PC-9 (cell line): ENCODE data around the gene CDKN2D. TPM values are rescaled to one million over a fixed set of nuclear protein-coding genes. Genes with fewer than 3 reads are reported as not detected.

ENCODE experiments used
- BruUV-seq: library from RNA; stranded (reverse); fragments of 400-500 nt; replicated peaks from 2 replicates; lab custom pipeline; 2021; lab: Mats Ljungman, UMichigan
- CTCF ChIA-PET: fragments of 300-600 bp; sonication (Branson Sonifier 250); formaldehyde crosslinking; loops from one replicate; lab custom pipeline; 2022; ENCODE audit warnings: antibody characterized with exemption; lab: Charles Lee
- POLR2A ChIA-PET: fragments of 300-600 bp; sonication (Branson Sonifier 250); formaldehyde crosslinking; loops from one replicate; lab custom pipeline; 2022; ENCODE audit warnings: antibody characterized with exemption; ENCODE audit not compliant: unreplicated experiment; lab: Charles Lee
- DNase-seq, 2 experiments: peaks; one replicate each; pipeline versions ENCODE4 v3.0.0 to v3.0.0-alpha.2; 2015 to 2022; ENCODE audit warnings: mixed read lengths in 1 of 2
- H2AFZ ChIP-seq: fragments of 200-600 bp; sonication (generic); 2 replicates; pipeline ENCODE4 v1.8.1; 2017; ENCODE audit warnings: antibody characterized with exemption
- H3F3A ChIP-seq: fragments of 200-600 bp; sonication (generic); 2 replicates; pipeline ENCODE4 v1.8.1; 2017; ENCODE audit warnings: antibody characterized with exemption, mild to moderate bottlenecking, low read depth; ENCODE audit not compliant: insufficient read depth
- H3K27ac ChIP-seq: fragments of 200-600 bp; sonication (generic); 2 replicates; pipeline ENCODE4 v1.6.1; 2016; ENCODE audit warnings: mixed run types
- H3K27me3 ChIP-seq: fragments of 200-600 bp; sonication (generic); 2 replicates; pipeline ENCODE4 v1.6.1; 2016; ENCODE audit warnings: low read depth, mixed run types; ENCODE audit not compliant: insufficient read depth
- H3K36me3 ChIP-seq: fragments of 200-600 bp; sonication (generic); 2 replicates; pipeline ENCODE4 v1.6.1; 2016; ENCODE audit warnings: low read depth, mixed run types
- H3K4me1 ChIP-seq: fragments of 200-600 bp; sonication (generic); replicated peaks from 2 replicates; pipeline ENCODE4 v1.6.1; 2016; ENCODE audit warnings: mixed run types; ENCODE audit not compliant: insufficient read depth
- H3K4me2 ChIP-seq: fragments of 200-600 bp; sonication (generic); 2 replicates; pipeline ENCODE4 v1.6.1; 2017; ENCODE audit warnings: mixed run types
- H3K4me3 ChIP-seq: fragments of 200-600 bp; sonication (generic); 2 replicates; pipeline ENCODE4 v1.6.1; 2016; ENCODE audit warnings: mixed run types
- H3K79me2 ChIP-seq: fragments of 200-600 bp; sonication (generic); 2 replicates; pipeline ENCODE4 v1.6.1; 2017; ENCODE audit warnings: low read depth, mixed run types
- H3K9me2 ChIP-seq: fragments of 200-600 bp; sonication (generic); 2 replicates; pipeline ENCODE4 v1.8.1; 2017; ENCODE audit warnings: mild to moderate bottlenecking; ENCODE audit not compliant: insufficient read depth
- H3K9me3 ChIP-seq: fragments of 200-600 bp; sonication (generic); 2 replicates; pipeline ENCODE4 v1.8.1; 2016; ENCODE audit warnings: low read depth; ENCODE audit not compliant: insufficient read depth
- H4K20me1 ChIP-seq: fragments of 200-600 bp; sonication (generic); 2 replicates; pipeline ENCODE4 v1.8.1; 2017; ENCODE audit not compliant: insufficient read depth
- CTCF ChIP-seq: fragments of 200-600 bp; sonication (generic); conservative IDR thresholded peaks from 2 replicates; pipeline ENCODE4 v1.6.1; 2017; ENCODE audit warnings: mixed run types, antibody characterized with exemption, mild to moderate bottlenecking, moderate library complexity
- EZH2 ChIP-seq: fragments of 200-600 bp; sonication (generic); IDR thresholded peaks from 2 replicates; pipeline ENCODE4 v1.8.0; 2017; ENCODE audit warnings: antibody characterized with exemption, low read depth
- intact Hi-C: fragments of 100-400 bp; cut with micrococcal nuclease; formaldehyde crosslinking; loops from one replicate; pipeline ENCODE4 v1.10.0; 2022; ENCODE audit not compliant: unreplicated experiment
- total RNA-seq: library from RNA; stranded (reverse); gene quantifications from 2 replicates; pipeline ENCODE4 v1.2.3, GENCODE V29; 2021

CDKN2D gene
- total RNA-seq, 1 experiment from 2014 or later = 8.3 TPM

- Histone ChIP-seq H3K9me2 (no peaks in the 10 kb centered on the region), H3K4me3 (peak overlapping the region; percentile 90), H3K9me3 (no peaks in the 10 kb centered on the region), H2AFZ (peak overlapping the region; percentile 59; the same call in 1 of the 2 replicates), H3K27me3 (no peaks in the 10 kb centered on the region), H3K4me1 (peaks cover 30% of the 10 kb centered on the region), H4K20me1 (peaks cover 9% of the 10 kb centered on the region), H3F3A (peaks cover 49% of the 10 kb centered on the region), H3K36me3 (no peaks in the 10 kb centered on the region), H3K27ac (no peak overlapping the region), H3K4me2 (peak overlapping the region; percentile 78), H3K79me2 (peaks cover 22% of the 10 kb centered on the region)
- intact Hi-C loops = loop anchor here (2.0 to 10.0 kb wide), 3 partner anchors 146 to 303 kb away; partner anchors contain the start of genes CDC37 and PDE4A
- DNase-seq = no peak
- ChIA-PET POLR2A (interaction anchor here (0.9 kb wide), 1 partner anchor 44 kb away, joined by 4 read pairs; no protein-coding TSS in a partner anchor), CTCF (interaction anchor here (1.0 kb wide), 1 partner anchor 132 kb away, joined by 4 read pairs; no protein-coding TSS in a partner anchor)
- BruUV-seq = no TSS peak
- TF ChIP-seq EZH2 = no peak
- TF ChIP-seq CTCF = no peak
Observed at GRCh38 chr19:10568062-10568825, 535 bp downstream of the CDKN2D start.

- H3K4me1 ChIP-seq = peaks cover 30% of the 10 kb centered on the region
- intact Hi-C loops = loop anchor here (2.0 to 10.0 kb wide), 3 partner anchors 145 to 303 kb away; partner anchors contain the start of genes CDC37 and PDE4A
- H3K27ac ChIP-seq = no peak overlapping the region
- no peaks in the 10 kb centered on the region for H3K36me3 ChIP-seq
- no peaks in the 10 kb centered on the region for H3K27me3 ChIP-seq
- TF ChIP-seq EZH2 (no peak), CTCF (no peak)
- DNase-seq = no peak
- H4K20me1 ChIP-seq = peaks cover 7% of the 10 kb centered on the region
- H3K79me2 ChIP-seq = peaks cover 22% of the 10 kb centered on the region
- no peaks in the 10 kb centered on the region for H3K9me2 ChIP-seq
- H3K4me2 ChIP-seq = peak overlapping the region; percentile 78
- no peaks in the 10 kb centered on the region for H3K9me3 ChIP-seq
- ChIA-PET POLR2A (interaction anchor here (0.6 kb wide), 1 partner anchor 78 kb away, joined by 4 read pairs; no protein-coding TSS in a partner anchor), CTCF (interaction anchor here (1.0 kb wide), 1 partner anchor 132 kb away, joined by 4 read pairs; no protein-coding TSS in a partner anchor)
- peak overlapping the region; percentile 90; the same call in 1 of the 2 replicates for H3K4me3 ChIP-seq
- peaks cover 44% of the 10 kb centered on the region for H3F3A ChIP-seq
- H2AFZ ChIP-seq = no peak overlapping the region
- no TSS peak for BruUV-seq
Observed at GRCh38 chr19:10567656-10568055, 1.1 kb downstream of the CDKN2D start.

- Histone ChIP-seq H3K79me2 (peaks cover 22% of the 10 kb centered on the region), H3K27ac (0 out of 2 replicates have a peak overlapping the region, but pooled peaks have one; percentile 6), H4K20me1 (peaks cover 6% of the 10 kb centered on the region; the same call in 1 of the 2 replicates), H2AFZ (no peak overlapping the region), H3K9me2 (no peaks in the 10 kb centered on the region), H3K4me3 (peak overlapping the region; percentile 77; the same call in 1 of the 2 replicates), H3F3A (peaks cover 36% of the 10 kb centered on the region), H3K4me2 (peak overlapping the region; percentile 97), H3K27me3 (no peaks in the 10 kb centered on the region), H3K36me3 (no peaks in the 10 kb centered on the region), H3K9me3 (no peaks in the 10 kb centered on the region), H3K4me1 (peaks cover 30% of the 10 kb centered on the region)
- no peak for TF ChIP-seq CTCF
- TF ChIP-seq EZH2 = no peak
- no TSS peak for BruUV-seq
- POLR2A ChIA-PET = interaction anchor here (0.5 to 0.6 kb wide), 2 partner anchors 57 to 77 kb away, joined by 4 read pairs; no protein-coding TSS in a partner anchor
- DNase-seq = no peak
- intact Hi-C loops = loop anchor here (5.0 to 10.0 kb wide), 2 partner anchors 145 to 302 kb away; partner anchors contain the start of gene PDE4A
- CTCF ChIA-PET = interaction anchor here (0.6 to 1.3 kb wide), 2 partner anchors 14 to 35 kb away, joined by 3 to 7 read pairs; no protein-coding TSS in a partner anchor
Observed at GRCh38 chr19:10566658-10567410, 1.9 kb downstream of the CDKN2D start.
